Panc1 (cell line): ENCODE results near the gene WFIKKN2. TPM values are rescaled to one million over a fixed set of nuclear protein-coding genes. Genes with fewer than 3 reads are reported as not detected.

Experiments used
- ATAC-seq: fragments of 200-7000 bp; cut with Tn5 transposase; 2 replicates; pipeline ENCODE4 v1.9.1; 2020; ENCODE audit warnings: mild to moderate bottlenecking, moderate library complexity
- BruUV-seq: library from RNA; stranded (reverse); fragments of 400-500 nt; replicated peaks from 2 replicates; lab custom pipeline; 2021; lab: Mats Ljungman, UMichigan
- CTCF ChIA-PET: fragments of 300-600 bp; sonication (Branson Sonifier 250); formaldehyde crosslinking; loops from one replicate; lab custom pipeline; 2022; ENCODE audit warnings: antibody characterized with exemption; lab: Charles Lee
- POLR2A ChIA-PET: fragments of 300-600 bp; sonication (Branson Sonifier 250); formaldehyde crosslinking; loops from one replicate; lab custom pipeline; 2022; ENCODE audit warnings: antibody characterized with exemption; lab: Charles Lee
- DNase-seq: peaks from one replicate; pipeline ENCODE4 v3.0.0-alpha.2; 2010; ENCODE audit warnings: low read depth, low spot score
- H3K27ac ChIP-seq: 2 replicates; pipeline ENCODE4 v1.5.1; 2011; ENCODE audit warnings: mild to moderate bottlenecking, low read length, inconsistent platforms
- H3K27me3 ChIP-seq: fragments of 200-500 bp; sonication (Bioruptor generic); 2 replicates; pipeline ENCODE4 v1.6.0; 2014; ENCODE audit warnings: low read length, inconsistent platforms; ENCODE audit not compliant: control insufficient read depth, insufficient read depth
- H3K36me3 ChIP-seq: fragments of 200-500 bp; sonication (Bioruptor generic); 2 replicates; pipeline ENCODE4 v1.5.1; 2014; ENCODE audit warnings: inconsistent platforms, mild to moderate bottlenecking, low read length, moderate library complexity; ENCODE audit not compliant: control insufficient read depth, insufficient read depth
- H3K4me1 ChIP-seq: 2 replicates; pipeline ENCODE4 v1.5.1; 2011; ENCODE audit warnings: inconsistent platforms, mild to moderate bottlenecking, low read length, moderate library complexity; ENCODE audit not compliant: control insufficient read depth, insufficient read depth
- H3K4me3 ChIP-seq, 2 experiments: 2 replicates each; pipeline ENCODE4 v1.5.1; 2011 to 2012; ENCODE audit warnings: low read depth in 2 of 2, low read length in 2 of 2, mild to moderate bottlenecking in 2 of 2, inconsistent platforms in 1 of 2, moderate library complexity in 1 of 2
- H3K9me3 ChIP-seq: fragments of 200-500 bp; sonication (Bioruptor generic); 2 replicates; pipeline ENCODE4 v1.5.1; 2014; ENCODE audit warnings: low read depth, mild to moderate bottlenecking, inconsistent platforms, low read length, moderate library complexity; ENCODE audit not compliant: control insufficient read depth, insufficient read depth
- POLR2AphosphoS5 ChIP-seq: IDR thresholded peaks from 2 replicates; pipeline ENCODE4 v1.6.1; 2012; ENCODE audit warnings: mild to moderate bottlenecking, low read depth, low read length, moderate library complexity
- SIN3A ChIP-seq: IDR thresholded peaks from 2 replicates; pipeline ENCODE4 v1.6.1; 2012; ENCODE audit warnings: low read depth, mild to moderate bottlenecking, low read length, moderate library complexity, borderline replicate concordance; ENCODE audit not compliant: insufficient read depth
- TCF7L2 ChIP-seq: IDR thresholded peaks from 2 replicates; pipeline ENCODE4 v1.6.1; 2011; ENCODE audit warnings: mild to moderate bottlenecking, low read depth, low read length, inconsistent platforms
- in situ Hi-C: cut with HindIII; loops from 2 replicates; pipeline ENCODE4 v1.10.0; 2016; ENCODE audit warnings: low sequenced_read_pairs, low pct_unique_long_range_greater_than_20kb
- intact Hi-C: fragments of 100-400 bp; cut with micrococcal nuclease; formaldehyde crosslinking; loops from one replicate; pipeline ENCODE4 v1.10.0; 2022; ENCODE audit not compliant: unreplicated experiment
- total RNA-seq: library from RNA; stranded (reverse); gene quantifications from one replicate; pipeline ENCODE4 v1.2.1, GENCODE V29; 2021; ENCODE audit not compliant: unreplicated experiment
- TF ChIP-seq, protein P1 (sequence below), 2 experiments: IDR thresholded peaks; 2 replicates each; pipeline ENCODE4 v1.6.1; 2011 to 2012; ENCODE audit warnings: low read depth in 2 of 2, control low read depth in 1 of 2, low read length in 1 of 2, mild to moderate bottlenecking in 1 of 2, moderate library complexity in 1 of 2; ENCODE audit not compliant: insufficient read depth in 1 of 2
- TF ChIP-seq, protein P2 (sequence below): fragments of 450-650 bp; IDR thresholded peaks from 2 replicates; pipeline ENCODE4 v1.5.1; 2017; ENCODE audit warnings: mild to moderate bottlenecking

Gene WFIKKN2
- total RNA-seq, 1 experiment from 2014 or later, result 0.05 TPM

DNA sequence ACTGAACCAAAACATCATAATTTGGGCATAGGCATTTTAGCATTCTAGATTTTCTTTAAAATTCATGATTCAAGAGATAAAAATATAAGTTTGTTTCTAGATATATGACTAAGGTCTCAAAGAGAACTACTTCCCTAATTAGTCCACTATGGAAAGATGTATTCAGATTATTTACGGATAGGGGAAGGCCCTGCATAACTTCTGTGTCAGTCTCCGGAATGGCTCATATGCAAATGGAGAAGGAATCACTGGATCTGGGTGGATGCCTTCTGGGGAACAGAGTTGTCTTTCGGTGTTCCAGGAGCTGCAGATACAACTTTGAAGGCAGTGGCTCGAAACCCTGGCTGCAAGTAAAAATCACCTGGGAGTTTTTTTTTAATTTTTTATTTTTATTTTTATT lies 17.1 kb upstream of the WFIKKN2 start:
- no TSS peak for BruUV-seq
- Histone ChIP-seq H3K36me3 (no peaks in the 10 kb centered on the region), H3K27me3 (peaks cover 2% of the 10 kb centered on the region), H3K4me3 (no peak overlapping the region), H3K4me1 (no peaks in the 10 kb centered on the region), H3K9me3 (peaks cover 5% of the 10 kb centered on the region; the same call in 1 of the 2 replicates), H3K27ac (no peak overlapping the region)
- intact Hi-C loops, result no loop called here
- ChIA-PET POLR2A (no interaction called here), CTCF (interaction anchor here (0.5 kb wide), 1 partner anchor 229 kb away, joined by 3 read pairs; no protein-coding TSS in a partner anchor)
- DNase-seq (no peak), ATAC-seq (no peak)
- TF ChIP-seq, protein P1, sequence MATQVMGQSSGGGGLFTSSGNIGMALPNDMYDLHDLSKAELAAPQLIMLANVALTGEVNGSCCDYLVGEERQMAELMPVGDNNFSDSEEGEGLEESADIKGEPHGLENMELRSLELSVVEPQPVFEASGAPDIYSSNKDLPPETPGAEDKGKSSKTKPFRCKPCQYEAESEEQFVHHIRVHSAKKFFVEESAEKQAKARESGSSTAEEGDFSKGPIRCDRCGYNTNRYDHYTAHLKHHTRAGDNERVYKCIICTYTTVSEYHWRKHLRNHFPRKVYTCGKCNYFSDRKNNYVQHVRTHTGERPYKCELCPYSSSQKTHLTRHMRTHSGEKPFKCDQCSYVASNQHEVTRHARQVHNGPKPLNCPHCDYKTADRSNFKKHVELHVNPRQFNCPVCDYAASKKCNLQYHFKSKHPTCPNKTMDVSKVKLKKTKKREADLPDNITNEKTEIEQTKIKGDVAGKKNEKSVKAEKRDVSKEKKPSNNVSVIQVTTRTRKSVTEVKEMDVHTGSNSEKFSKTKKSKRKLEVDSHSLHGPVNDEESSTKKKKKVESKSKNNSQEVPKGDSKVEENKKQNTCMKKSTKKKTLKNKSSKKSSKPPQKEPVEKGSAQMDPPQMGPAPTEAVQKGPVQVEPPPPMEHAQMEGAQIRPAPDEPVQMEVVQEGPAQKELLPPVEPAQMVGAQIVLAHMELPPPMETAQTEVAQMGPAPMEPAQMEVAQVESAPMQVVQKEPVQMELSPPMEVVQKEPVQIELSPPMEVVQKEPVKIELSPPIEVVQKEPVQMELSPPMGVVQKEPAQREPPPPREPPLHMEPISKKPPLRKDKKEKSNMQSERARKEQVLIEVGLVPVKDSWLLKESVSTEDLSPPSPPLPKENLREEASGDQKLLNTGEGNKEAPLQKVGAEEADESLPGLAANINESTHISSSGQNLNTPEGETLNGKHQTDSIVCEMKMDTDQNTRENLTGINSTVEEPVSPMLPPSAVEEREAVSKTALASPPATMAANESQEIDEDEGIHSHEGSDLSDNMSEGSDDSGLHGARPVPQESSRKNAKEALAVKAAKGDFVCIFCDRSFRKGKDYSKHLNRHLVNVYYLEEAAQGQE (IDR thresholded peaks at IDR 0.05; ENCODE audit: insufficient read depth in 1 of 2, low read depth in 2 of 2, low read length in 1 of 2), result no peak
- TF ChIP-seq SIN3A (no peak), TCF7L2 (no peak), POLR2AphosphoS5 (no peak)
- TF ChIP-seq, protein P2, sequence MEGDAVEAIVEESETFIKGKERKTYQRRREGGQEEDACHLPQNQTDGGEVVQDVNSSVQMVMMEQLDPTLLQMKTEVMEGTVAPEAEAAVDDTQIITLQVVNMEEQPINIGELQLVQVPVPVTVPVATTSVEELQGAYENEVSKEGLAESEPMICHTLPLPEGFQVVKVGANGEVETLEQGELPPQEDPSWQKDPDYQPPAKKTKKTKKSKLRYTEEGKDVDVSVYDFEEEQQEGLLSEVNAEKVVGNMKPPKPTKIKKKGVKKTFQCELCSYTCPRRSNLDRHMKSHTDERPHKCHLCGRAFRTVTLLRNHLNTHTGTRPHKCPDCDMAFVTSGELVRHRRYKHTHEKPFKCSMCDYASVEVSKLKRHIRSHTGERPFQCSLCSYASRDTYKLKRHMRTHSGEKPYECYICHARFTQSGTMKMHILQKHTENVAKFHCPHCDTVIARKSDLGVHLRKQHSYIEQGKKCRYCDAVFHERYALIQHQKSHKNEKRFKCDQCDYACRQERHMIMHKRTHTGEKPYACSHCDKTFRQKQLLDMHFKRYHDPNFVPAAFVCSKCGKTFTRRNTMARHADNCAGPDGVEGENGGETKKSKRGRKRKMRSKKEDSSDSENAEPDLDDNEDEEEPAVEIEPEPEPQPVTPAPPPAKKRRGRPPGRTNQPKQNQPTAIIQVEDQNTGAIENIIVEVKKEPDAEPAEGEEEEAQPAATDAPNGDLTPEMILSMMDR, result no peak
- in situ Hi-C loops, result no loop called here

- Histone ChIP-seq H3K4me3 (no peak overlapping the region), H3K27me3 (peaks cover 2% of the 10 kb centered on the region), H3K36me3 (no peaks in the 10 kb centered on the region), H3K27ac (no peak overlapping the region), H3K4me1 (no peaks in the 10 kb centered on the region), H3K9me3 (peaks cover 5% of the 10 kb centered on the region; the same call in 1 of the 2 replicates)
- CTCF ChIA-PET, result interaction anchor here (0.5 kb wide), 1 partner anchor 228 kb away, joined by 3 read pairs; no protein-coding TSS in a partner anchor
- no TSS peak for BruUV-seq
- TF ChIP-seq SIN3A (no peak), POLR2AphosphoS5 (no peak)
- TF ChIP-seq, protein P2, result no peak
- DNase-seq, result no peak
- in situ Hi-C loops (no loop called here), intact Hi-C loops (no loop called here)
- ATAC-seq, result no peak
- POLR2A ChIA-PET, result interaction anchor here (0.6 kb wide), 2 partner anchors 13 to 36 kb away, joined by 4 to 14 read pairs; no protein-coding TSS in a partner anchor
Measured at GRCh38 chr17:50818921-50819657, 16.3 kb upstream of the WFIKKN2 start.
